Stimulated activated CD4-positive, alpha-beta T cell treated with anti-CD3 and anti-CD28 coated beads, TNF-alpha, amount 100 ng/mL, for 48 hours (primary cell): ENCODE measurements around the gene COL26A1.

Experiments used
- DNase-seq, 3 donors: peaks; one replicate each; pipeline ENCODE4 v3.0.0-alpha.2; 2020; ENCODE audit warnings: low read depth in 3 of 3

The COL26A1 gene

DNA sequence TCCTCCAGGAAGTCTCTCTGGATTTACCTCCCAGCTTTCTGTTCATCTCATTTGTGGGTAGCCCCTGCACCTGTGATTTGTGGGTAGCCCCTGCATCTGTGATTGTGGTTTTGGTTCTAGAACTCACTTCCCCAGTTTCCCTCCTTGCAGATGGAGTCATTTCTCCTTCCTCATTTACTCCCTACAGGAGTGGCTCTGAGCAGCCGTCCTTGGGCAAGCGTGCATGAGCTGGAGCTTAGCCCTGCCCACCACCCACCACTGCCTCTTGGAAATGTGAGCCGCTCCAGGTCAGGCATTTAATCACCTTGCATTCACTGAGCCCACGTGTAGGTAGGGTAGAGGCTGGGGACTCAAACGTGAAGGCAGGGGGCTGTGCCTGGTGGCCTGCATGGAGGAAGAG is 8.2 kb downstream of the COL26A1 start:
- DNase-seq: no peak

- DNase-seq: no peak
These were observed 11.3 kb downstream of the COL26A1 start for GRCh38 chr7:101373812-101374614.

DNA sequence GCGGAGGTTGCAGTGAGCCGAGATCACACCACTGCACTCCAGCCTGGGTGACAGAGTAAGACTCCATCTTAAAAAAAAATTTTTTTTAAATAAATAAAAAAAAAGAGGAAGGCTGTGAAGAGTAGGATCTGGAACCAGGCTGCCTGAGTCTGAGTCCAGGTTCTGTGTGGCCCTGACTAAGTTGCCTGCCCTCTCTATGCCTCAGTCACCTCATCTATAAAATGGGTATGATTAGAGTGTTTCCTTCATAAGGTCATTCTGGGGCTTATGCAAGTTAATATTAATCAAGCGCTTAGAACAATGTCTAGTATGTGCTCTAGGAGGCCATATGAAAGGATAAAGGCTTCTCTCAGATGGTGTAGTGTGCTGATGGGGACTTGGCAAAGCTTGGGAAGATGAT is 12.3 kb downstream of the COL26A1 start:
- DNase-seq: no peak

GRCh38 chr7:101376601-101377000 is 13.9 kb downstream of the COL26A1 start:
- no peak for DNase-seq

GRCh38 chr7:101377189-101377736 is 14.6 kb downstream of the COL26A1 start:
- no peak for DNase-seq

DNA sequence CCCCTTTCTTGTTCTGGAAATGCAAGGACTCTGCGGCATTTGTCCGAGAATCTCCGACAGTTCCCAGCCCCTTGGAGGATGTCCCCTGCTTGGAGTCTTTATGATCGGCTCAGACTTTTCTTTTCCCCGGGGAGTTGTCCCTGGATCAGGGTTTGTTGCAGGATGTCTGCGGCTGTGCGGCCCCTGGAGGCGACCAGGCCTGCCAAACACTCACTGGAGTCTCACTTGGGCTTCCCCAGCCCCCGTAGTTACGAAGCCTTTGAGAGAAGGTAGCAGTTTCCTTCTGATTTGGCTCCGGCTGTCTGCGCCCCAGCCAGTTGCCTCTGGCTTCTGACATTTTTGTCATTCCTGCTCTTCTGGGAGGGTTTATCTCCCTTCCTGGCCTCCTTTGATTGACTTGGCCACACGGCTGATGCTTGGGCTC is 16.1 kb downstream of the COL26A1 start:
- DNase-seq: no peak

GRCh38 chr7:101379302-101379701 is 16.6 kb downstream of the COL26A1 start:
- no peak for DNase-seq

- no peak for DNase-seq
These were observed 19.0 kb downstream of the COL26A1 start for GRCh38 chr7:101381549-101382111.

DNA sequence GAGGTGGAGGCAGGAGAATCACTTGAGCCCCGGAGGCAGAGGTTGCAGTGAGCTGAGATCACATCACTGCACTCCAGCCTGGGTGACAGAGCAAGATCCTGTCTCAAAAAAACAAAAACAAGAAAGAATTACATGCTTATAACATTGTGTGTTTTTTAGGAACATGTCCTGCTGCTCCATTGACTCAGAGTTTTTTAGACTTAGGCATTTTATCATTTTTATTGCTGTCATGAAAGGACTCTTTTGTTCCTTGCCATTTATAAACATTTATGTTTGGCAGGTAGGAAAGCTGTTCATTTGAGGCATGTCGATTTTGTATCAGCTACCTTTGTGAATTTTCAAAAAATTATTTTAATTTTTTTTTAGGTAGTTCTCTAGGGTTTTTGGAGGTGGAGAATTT is 20.3 kb downstream of the COL26A1 start:
- no peak for DNase-seq

DNA sequence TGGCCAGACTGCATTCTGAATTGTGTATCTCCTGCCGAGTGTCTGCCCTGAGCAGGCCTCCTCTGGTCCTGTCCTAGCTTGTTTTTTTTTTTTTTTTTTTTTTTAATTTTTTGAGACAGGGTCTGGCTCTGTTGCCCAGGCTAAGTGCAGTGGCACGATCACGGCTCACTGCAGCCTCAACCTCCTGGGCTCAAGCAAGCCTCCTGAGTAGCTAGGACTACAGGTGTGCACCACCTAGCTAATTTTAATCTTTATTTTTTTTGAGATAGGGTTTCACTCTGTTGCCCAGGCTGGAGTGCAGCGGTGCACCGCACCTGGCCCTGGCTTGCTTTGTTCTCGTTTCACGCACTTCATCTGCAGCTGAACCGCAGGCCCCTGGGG is 23.5 kb downstream of the COL26A1 start:
- DNase-seq: no peak

- DNase-seq: no peak
These were observed 24.0 kb downstream of the COL26A1 start for GRCh38 chr7:101386558-101387231.

- peak in 2 of 3 donors; percentile 2 to 9 for DNase-seq
These were observed 28.2 kb downstream of the COL26A1 start for GRCh38 chr7:101390901-101391301.

DNA sequence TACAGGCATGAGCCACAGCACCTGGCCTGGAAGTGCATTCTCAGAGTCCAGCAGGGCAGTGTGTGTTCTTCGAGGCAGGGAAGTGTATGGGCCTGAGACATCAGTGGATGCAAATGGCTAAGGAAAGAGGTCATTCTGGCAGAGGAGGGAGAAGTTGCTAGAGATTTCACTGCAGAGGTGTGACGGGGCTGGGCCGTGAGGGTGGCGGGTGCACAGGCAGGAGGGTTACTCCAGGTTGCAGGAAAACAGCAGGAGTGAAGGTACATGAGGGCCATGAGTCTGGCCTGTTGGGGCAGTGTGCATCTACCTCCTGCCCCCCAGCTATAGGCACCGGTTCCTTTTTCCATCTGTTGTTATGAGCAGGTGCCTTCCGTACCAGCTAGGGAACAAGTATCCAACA is 29.3 kb downstream of the COL26A1 start:
- no peak for DNase-seq

- DNase-seq: no peak
These were observed 31.2 kb downstream of the COL26A1 start for GRCh38 chr7:101393865-101394264.

DNA sequence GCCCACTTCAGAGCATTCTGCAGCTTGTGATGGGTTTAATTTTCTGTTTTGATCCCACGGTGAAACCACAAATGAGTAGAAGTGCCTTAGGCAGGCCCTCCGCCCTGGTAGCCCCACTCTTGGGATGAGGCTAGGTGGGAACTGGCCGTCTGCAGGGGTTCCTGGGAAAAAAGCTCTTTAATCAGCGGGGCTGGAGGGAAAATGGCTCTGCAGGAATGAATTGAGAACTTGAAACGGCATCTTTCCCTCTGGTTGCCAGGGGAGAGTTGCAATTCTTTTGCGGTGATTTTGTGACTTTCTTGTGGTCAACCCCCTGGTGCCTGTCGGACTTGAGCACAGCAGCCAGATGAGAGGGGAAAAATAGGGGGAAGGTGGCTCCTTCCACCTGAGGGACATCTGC is 32.7 kb downstream of the COL26A1 start:
- DNase-seq: no peak

DNA sequence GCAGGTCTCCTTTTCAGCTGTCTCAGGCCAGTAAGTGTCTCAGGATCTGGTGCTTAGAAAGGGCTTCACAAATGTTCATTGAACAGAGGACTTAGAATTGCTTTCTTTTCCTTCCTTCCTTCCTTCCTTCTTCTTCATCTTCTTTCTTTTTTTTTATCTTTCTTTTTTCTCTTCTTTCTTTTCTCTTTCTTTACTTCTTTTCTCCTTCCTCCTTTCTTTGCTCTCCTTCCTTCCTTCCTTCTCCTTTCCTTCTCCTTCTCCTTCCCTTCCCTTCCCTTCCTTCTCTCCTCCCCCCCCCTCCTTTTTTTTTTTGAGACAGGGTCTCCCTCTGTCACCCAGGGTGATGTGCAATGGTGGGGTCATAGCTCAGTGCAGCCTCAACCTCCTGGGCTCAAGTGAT is 34.6 kb downstream of the COL26A1 start:
- no peak for DNase-seq

- DNase-seq: no peak
These were observed 35.2 kb downstream of the COL26A1 start for GRCh38 chr7:101397770-101398324.

DNA sequence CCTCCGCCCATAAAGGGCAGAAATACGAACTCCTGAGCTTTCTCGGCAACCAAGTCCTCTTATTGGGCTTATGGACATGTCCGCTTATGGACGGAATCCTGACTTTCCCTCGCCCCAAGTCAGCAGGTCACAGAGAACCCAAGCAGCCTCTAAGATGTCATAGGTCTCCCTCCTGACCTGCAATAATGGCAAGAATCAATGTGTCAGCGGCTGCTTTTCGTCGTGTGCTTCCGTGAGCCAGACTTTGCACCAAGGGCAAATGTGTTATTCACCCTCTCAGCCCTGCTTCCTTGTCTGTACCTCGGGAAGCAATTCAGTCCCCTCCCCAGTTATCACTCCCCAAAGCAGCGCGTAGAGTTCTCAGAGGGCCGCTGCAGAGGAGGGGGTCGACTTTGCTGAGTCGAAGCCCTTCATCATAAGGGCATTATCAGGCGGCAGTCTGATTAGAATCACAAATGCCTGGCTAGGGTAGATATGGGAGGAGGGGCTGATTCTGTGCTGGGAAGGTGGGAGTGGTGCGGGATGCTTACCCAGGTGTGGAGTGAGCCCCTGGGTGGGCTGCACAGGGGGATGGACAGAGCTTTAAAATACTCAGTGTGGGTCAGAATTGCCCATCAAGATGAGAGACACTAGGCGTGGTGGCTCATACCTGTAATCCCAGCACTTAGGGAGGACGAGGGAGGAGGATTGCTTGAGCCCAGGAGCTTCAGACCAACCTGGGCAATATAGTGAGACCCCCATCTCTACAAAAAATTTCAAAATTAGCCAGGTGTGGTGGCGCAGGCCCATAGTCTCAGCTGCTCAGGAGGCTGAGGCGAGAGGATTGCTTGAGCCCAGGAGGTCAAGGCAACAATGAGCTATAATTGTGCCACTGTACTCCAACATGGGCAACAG is 36.0 kb downstream of the COL26A1 start:
- no peak for DNase-seq

GRCh38 chr7:101399759-101400158 is 37.1 kb downstream of the COL26A1 start:
- DNase-seq: no peak

DNA sequence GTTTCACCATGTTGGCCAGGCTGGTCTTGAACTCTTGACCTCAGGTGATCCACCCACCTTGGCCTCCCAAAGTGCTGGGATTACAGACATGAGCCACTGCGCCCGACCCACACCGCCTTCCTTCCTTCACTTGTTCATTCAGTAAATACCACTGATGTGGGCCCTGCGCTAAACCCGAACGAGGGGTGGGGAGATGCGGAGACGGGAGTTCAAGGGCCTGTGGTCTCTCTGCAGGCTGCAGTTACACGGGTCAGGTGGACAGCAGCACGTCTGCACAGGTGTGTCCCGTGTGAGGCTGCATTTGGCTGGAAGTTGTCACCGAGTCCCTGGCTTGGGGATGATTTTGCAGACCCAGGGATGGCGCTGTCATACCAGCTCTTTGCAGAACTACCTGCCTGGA is 38.1 kb downstream of the COL26A1 start:
- DNase-seq: no peak

- DNase-seq: no peak
These were observed 38.9 kb downstream of the COL26A1 start for GRCh38 chr7:101401390-101402080.
